Natural killer cell (primary cell): ENCODE results near the gene IFNA8. TPM values are rescaled to one million over a fixed set of nuclear protein-coding genes. Genes with fewer than 3 reads are reported as not detected.

Experiments
- ATAC-seq, 3 donors: fragments of 150-1000 bp in 2 of 3; fragments of 200-7000 bp in 1 of 3; cut with Tn5 transposase; 1 replicate in 1 of 3; 2 replicates in 2 of 3; pipeline ENCODE4 v1.10.0; 2021; ENCODE audit warnings: mild to moderate bottlenecking in 2 of 3, moderate library complexity in 2 of 3
- DNase-seq, 2 donors: peaks; one replicate each; pipeline versions ENCODE4 v3.0.0 to v3.0.0-alpha.2; 2013 to 2021; ENCODE audit warnings: mixed read lengths in 1 of 2
- H3K27ac ChIP-seq: one replicate; pipeline ENCODE4 v1.5.1; 2013; ENCODE audit warnings: mild to moderate bottlenecking, low read length
- H3K27me3 ChIP-seq: one replicate; pipeline ENCODE4 v1.6.1; 2013; ENCODE audit warnings: low read length; ENCODE audit not compliant: control insufficient read depth, insufficient read depth
- H3K36me3 ChIP-seq: one replicate; pipeline ENCODE4 v1.6.1; 2013; ENCODE audit warnings: low read length; ENCODE audit not compliant: control insufficient read depth, insufficient read depth
- H3K4me1 ChIP-seq: one replicate; pipeline ENCODE4 v1.6.1; 2013; ENCODE audit warnings: low read length; ENCODE audit not compliant: control insufficient read depth, insufficient read depth
- H3K4me3 ChIP-seq: one replicate; pipeline ENCODE4 v1.5.1; 2013; ENCODE audit warnings: low read length
- H3K9me3 ChIP-seq: one replicate; pipeline ENCODE4 v1.6.1; 2013; ENCODE audit warnings: low read length; ENCODE audit not compliant: control insufficient read depth, insufficient read depth
- H3K27ac Mint-ChIP-seq, 2 donors: one replicate each; pipeline ENCODE4 v1.8.0; 2022; ENCODE audit warnings: mild to moderate bottlenecking in 2 of 2, mixed read lengths in 2 of 2, moderate library complexity in 1 of 2
- H3K27me3 Mint-ChIP-seq, 2 donors: one replicate each; pipeline ENCODE4 v1.8.0; 2022; ENCODE audit warnings: low read depth in 2 of 2, mixed read lengths in 2 of 2
- H3K36me3 Mint-ChIP-seq: one replicate; pipeline ENCODE4 v1.8.0; 2022; ENCODE audit warnings: mixed read lengths
- H3K4me1 Mint-ChIP-seq, 2 donors: one replicate each; pipeline ENCODE4 v1.8.0; 2022; ENCODE audit warnings: mixed read lengths in 2 of 2
- H3K4me3 Mint-ChIP-seq: one replicate; pipeline ENCODE4 v1.8.0; 2022; ENCODE audit warnings: mild to moderate bottlenecking, moderate library complexity, mixed read lengths
- H3K9me3 Mint-ChIP-seq, 2 donors: one replicate each; pipeline ENCODE4 v1.8.0; 2022; ENCODE audit warnings: mixed read lengths in 2 of 2
- WGBS: methylation state at CpG from one replicate; pipeline ENCODE4 v1.1.7; 2013; ENCODE audit warnings: missing lambda C conversion rate; ENCODE audit not compliant: insufficient coverage; 5-methylcytosine and 5-hydroxymethylcytosine counted together
- intact Hi-C: fragments of 100-400 bp; cut with micrococcal nuclease; formaldehyde crosslinking; loops from one replicate; pipeline ENCODE4 v1.14.2; 2022
- total RNA-seq, 4 donors: library from RNA; stranded (reverse); fragments of 120-200 nt in 1 of 4; gene quantifications; one replicate each; pipeline versions ENCODE4 v1.2.3 to v1.2.4, GENCODE V29; 2013 to 2022
- TF ChIP-seq, protein P1 (sequence below): fragments of 200-600 bp; IDR thresholded peaks from one replicate; pipeline ENCODE4 v1.8.0; 2022; ENCODE audit warnings: antibody characterized with exemption

The IFNA8 gene
- total RNA-seq, 3 donors from 2014 or later (not counting 1 experiment from before 2014, with no cell fraction given), result not detected

DNA sequence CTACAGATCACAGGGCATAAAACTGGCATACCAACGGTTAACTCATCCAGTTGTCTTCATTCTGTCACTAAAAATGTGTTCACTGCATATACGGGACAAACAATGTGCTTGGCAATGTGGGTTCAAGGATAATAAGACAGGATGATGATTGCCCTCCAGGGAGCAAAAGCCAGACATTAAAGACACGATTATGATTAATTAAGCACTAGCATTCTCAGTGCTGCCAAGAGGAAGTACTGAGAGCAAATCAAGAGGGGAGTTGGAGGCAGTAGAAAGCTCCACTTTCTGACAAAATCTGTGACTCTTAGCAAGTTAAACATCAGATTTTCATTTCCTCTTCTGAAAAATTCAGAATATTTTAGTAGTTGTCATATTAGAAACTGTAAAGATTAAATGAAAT is 9.0 kb upstream of the IFNA8 start:
- no peaks in the 10 kb centered on the region for H3K9me3 ChIP-seq
- no peak overlapping the region for H3K27ac ChIP-seq
- DNase-seq (no peak), ATAC-seq (no peak)
- intact Hi-C loops, result no loop called here
- WGBS, result 34% methylated on average over 3 of the region's 3 CpGs
- H3K36me3 ChIP-seq, result no peaks in the 10 kb centered on the region
- Mint-ChIP-seq H3K9me3 (no peaks in the 10 kb centered on the region), H3K4me3 (no peak overlapping the region), H3K36me3 (no peaks in the 10 kb centered on the region), H3K27ac (no peak overlapping the region), H3K4me1 (peaks cover 10 to 15% of the 10 kb centered on the region in 2 donors), H3K27me3 (peaks cover 43 to 79% of the 10 kb centered on the region in 2 donors)
- H3K4me3 ChIP-seq, result no peak overlapping the region
- H3K4me1 ChIP-seq, result peaks cover 14% of the 10 kb centered on the region
- TF ChIP-seq, protein P1, sequence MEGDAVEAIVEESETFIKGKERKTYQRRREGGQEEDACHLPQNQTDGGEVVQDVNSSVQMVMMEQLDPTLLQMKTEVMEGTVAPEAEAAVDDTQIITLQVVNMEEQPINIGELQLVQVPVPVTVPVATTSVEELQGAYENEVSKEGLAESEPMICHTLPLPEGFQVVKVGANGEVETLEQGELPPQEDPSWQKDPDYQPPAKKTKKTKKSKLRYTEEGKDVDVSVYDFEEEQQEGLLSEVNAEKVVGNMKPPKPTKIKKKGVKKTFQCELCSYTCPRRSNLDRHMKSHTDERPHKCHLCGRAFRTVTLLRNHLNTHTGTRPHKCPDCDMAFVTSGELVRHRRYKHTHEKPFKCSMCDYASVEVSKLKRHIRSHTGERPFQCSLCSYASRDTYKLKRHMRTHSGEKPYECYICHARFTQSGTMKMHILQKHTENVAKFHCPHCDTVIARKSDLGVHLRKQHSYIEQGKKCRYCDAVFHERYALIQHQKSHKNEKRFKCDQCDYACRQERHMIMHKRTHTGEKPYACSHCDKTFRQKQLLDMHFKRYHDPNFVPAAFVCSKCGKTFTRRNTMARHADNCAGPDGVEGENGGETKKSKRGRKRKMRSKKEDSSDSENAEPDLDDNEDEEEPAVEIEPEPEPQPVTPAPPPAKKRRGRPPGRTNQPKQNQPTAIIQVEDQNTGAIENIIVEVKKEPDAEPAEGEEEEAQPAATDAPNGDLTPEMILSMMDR, result no peak
- peaks cover 44% of the 10 kb centered on the region for H3K27me3 ChIP-seq

GRCh38 chr9:21402386-21403251 is 6.3 kb upstream of the IFNA8 start:
- H3K27me3 Mint-ChIP-seq, result peaks cover 33 to 77% of the 10 kb centered on the region in 2 donors
- H3K27ac ChIP-seq, result no peak overlapping the region
- DNase-seq (peak in 1 of 2 donors; percentile 16), ATAC-seq (no peak)
- H3K36me3 ChIP-seq, result no peaks in the 10 kb centered on the region
- WGBS, result 4% methylated on average over 53 of the region's 53 CpGs
- TF ChIP-seq, protein P1, result no peak
- peaks cover 0 to 5% of the 10 kb centered on the region in 2 donors for H3K4me1 Mint-ChIP-seq
- no peak overlapping the region for H3K4me3 ChIP-seq
- H3K9me3 ChIP-seq, result no peaks in the 10 kb centered on the region
- intact Hi-C loops, result no loop called here
- no peak overlapping the region for H3K27ac Mint-ChIP-seq
- H3K36me3 Mint-ChIP-seq, result no peaks in the 10 kb centered on the region
- H3K4me3 Mint-ChIP-seq, result no peak overlapping the region
- no peaks in the 10 kb centered on the region for H3K9me3 Mint-ChIP-seq
- H3K4me1 ChIP-seq, result peaks cover 7% of the 10 kb centered on the region
- peaks cover 23% of the 10 kb centered on the region for H3K27me3 ChIP-seq

DNA sequence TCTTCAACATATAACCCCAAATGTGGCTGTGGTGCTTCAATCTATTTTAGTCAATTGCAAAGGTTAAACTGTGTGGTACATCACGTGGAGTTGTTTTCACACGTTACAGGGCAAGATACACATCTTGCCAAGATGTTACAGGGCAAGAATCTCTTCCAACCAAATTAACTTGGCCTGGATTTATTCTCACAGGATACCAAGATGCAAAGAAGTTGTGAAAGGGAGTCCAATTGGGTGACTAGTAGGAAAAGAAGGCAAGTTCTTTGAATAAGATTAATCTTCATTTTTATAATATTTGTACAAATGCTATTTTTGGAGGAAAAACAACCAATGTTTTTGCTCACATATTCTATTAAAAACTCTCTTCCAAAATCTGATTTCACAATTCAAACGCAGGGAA is 4.8 kb upstream of the IFNA8 start:
- H3K4me1 Mint-ChIP-seq, result peaks cover 0 to 5% of the 10 kb centered on the region in 2 donors
- H3K4me1 ChIP-seq, result peaks cover 7% of the 10 kb centered on the region
- H3K4me3 Mint-ChIP-seq, result no peak overlapping the region
- no peak overlapping the region for H3K27ac ChIP-seq
- peaks cover 30 to 64% of the 10 kb centered on the region in 2 donors for H3K27me3 Mint-ChIP-seq
- intact Hi-C loops, result no loop called here
- H3K36me3 Mint-ChIP-seq, result no peaks in the 10 kb centered on the region
- H3K27me3 ChIP-seq, result peaks cover 23% of the 10 kb centered on the region
- no peaks in the 10 kb centered on the region for H3K9me3 ChIP-seq
- 55% methylated on average over 3 of the region's 3 CpGs for WGBS
- TF ChIP-seq, protein P1, result no peak
- ATAC-seq (no peak), DNase-seq (no peak)
- no peak overlapping the region for H3K4me3 ChIP-seq
- no peaks in the 10 kb centered on the region for H3K36me3 ChIP-seq
- H3K27ac Mint-ChIP-seq, result no peak overlapping the region
- H3K9me3 Mint-ChIP-seq, result no peaks in the 10 kb centered on the region

DNA sequence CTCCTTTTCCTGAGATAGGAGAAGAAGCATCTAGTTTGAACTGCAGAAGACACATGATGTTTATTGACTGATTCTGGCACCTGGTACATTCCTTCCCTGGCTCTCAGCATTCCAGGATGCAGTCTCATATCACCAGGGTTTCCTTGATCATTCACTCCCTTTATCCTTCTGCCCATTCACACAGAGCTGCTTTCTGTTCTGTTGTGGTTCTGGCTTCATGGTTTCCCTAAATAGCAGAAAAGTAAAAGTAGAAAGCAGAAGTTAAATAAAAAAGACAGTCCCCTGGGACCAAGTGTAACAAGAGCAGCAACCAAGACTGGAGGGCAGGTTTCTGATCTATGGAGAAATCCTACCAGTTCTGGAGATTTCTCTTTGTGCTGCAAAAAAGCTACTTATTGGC is 3.2 kb downstream of the IFNA8 start:
- TF ChIP-seq, protein P1, result no peak
- Histone ChIP-seq H3K4me3 (no peak overlapping the region), H3K36me3 (no peaks in the 10 kb centered on the region), H3K27ac (no peak overlapping the region), H3K27me3 (peaks cover 6% of the 10 kb centered on the region), H3K4me1 (no peaks in the 10 kb centered on the region), H3K9me3 (no peaks in the 10 kb centered on the region)
- Mint-ChIP-seq H3K4me1 (no peaks in the 10 kb centered on the region), H3K27me3 (peaks cover 25 to 49% of the 10 kb centered on the region in 2 donors), H3K9me3 (no peaks in the 10 kb centered on the region), H3K27ac (no peak overlapping the region), H3K36me3 (no peaks in the 10 kb centered on the region), H3K4me3 (no peak overlapping the region)
- DNase-seq, result no peak
- no peak for ATAC-seq
- intact Hi-C loops, result no loop called here
